H9 (cell line): ENCODE measurements around the gene TBC1D22A. TPM values are rescaled to one million over a fixed set of nuclear protein-coding genes. Genes with fewer than 3 reads are reported as not detected.

Source experiments
- DNase-seq: peaks from one replicate; pipeline ENCODE4 v3.0.0-alpha.2; 2017
- H2AFZ ChIP-seq: one replicate; pipeline ENCODE4 v1.6.1; 2013; ENCODE audit warnings: mild to moderate bottlenecking, low read length, control low read depth, moderate library complexity
- H2AK5ac ChIP-seq: 2 replicates; pipeline ENCODE4 v1.6.1; 2013; ENCODE audit warnings: low read length, control low read depth, mixed read lengths; ENCODE audit not compliant: insufficient read length
- H2BK120ac ChIP-seq: one replicate; pipeline ENCODE4 v1.6.1; 2013; ENCODE audit warnings: low read depth, mild to moderate bottlenecking, low read length, control low read depth, inconsistent platforms; ENCODE audit not compliant: poor library complexity, severe bottlenecking
- H2BK12ac ChIP-seq: 2 replicates; pipeline ENCODE4 v1.6.1; 2013; ENCODE audit warnings: low read length, control low read depth, mixed read lengths, low read depth; ENCODE audit not compliant: insufficient read length
- H2BK15ac ChIP-seq: 2 replicates; pipeline ENCODE4 v1.6.1; 2013; ENCODE audit warnings: low read depth, low read length, control low read depth
- H2BK20ac ChIP-seq: one replicate; pipeline ENCODE4 v1.6.1; 2013; ENCODE audit warnings: low read depth, mild to moderate bottlenecking, low read length, control low read depth, inconsistent platforms; ENCODE audit not compliant: poor library complexity, severe bottlenecking
- H2BK5ac ChIP-seq: 2 replicates; pipeline ENCODE4 v1.6.1; 2013; ENCODE audit warnings: low read length, control low read depth, mixed read lengths; ENCODE audit not compliant: insufficient read length
- H3K14ac ChIP-seq: 2 replicates; pipeline ENCODE4 v1.6.1; 2013; ENCODE audit warnings: low read length, control low read depth; ENCODE audit not compliant: insufficient read depth
- H3K18ac ChIP-seq: 2 replicates; pipeline ENCODE4 v1.6.1; 2013; ENCODE audit warnings: low read depth, mild to moderate bottlenecking, mixed read lengths, low read length, control low read depth; ENCODE audit not compliant: insufficient read length
- H3K23ac ChIP-seq: 2 replicates; pipeline ENCODE4 v1.6.1; 2013; ENCODE audit warnings: low read length, control low read depth, mixed read lengths, low read depth; ENCODE audit not compliant: insufficient read length
- H3K23me2 ChIP-seq: 2 replicates; pipeline ENCODE4 v1.6.1; 2013; ENCODE audit warnings: low read depth, mild to moderate bottlenecking, mixed read lengths, low read length, control low read depth; ENCODE audit not compliant: insufficient read length, poor library complexity, severe bottlenecking
- H3K27ac ChIP-seq: 2 replicates; pipeline ENCODE4 v1.5.1; 2013; ENCODE audit warnings: low read length, control low read depth, mixed read lengths, low read depth; ENCODE audit not compliant: insufficient read length
- H3K27me3 ChIP-seq: 2 replicates; pipeline ENCODE4 v1.6.1; 2013; ENCODE audit warnings: low read length, control low read depth, inconsistent platforms; ENCODE audit not compliant: insufficient read depth
- H3K4ac ChIP-seq: 2 replicates; pipeline ENCODE4 v1.6.1; 2013; ENCODE audit warnings: low read depth, mild to moderate bottlenecking, control low read depth, inconsistent platforms, low read length, moderate library complexity
- H3K4me1 ChIP-seq: 2 replicates; pipeline ENCODE4 v1.6.1; 2013; ENCODE audit warnings: low read length, control low read depth, inconsistent platforms; ENCODE audit not compliant: insufficient read depth
- H3K4me2 ChIP-seq: 2 replicates; pipeline ENCODE4 v1.6.1; 2013; ENCODE audit warnings: low read length, control low read depth, mixed read lengths; ENCODE audit not compliant: insufficient read length, insufficient read depth
- H3K56ac ChIP-seq: 2 replicates; pipeline ENCODE4 v1.6.1; 2013; ENCODE audit warnings: low read depth, mild to moderate bottlenecking, mixed read lengths, low read length, control low read depth; ENCODE audit not compliant: insufficient read length
- H3K79me1 ChIP-seq: 2 replicates; pipeline ENCODE4 v1.6.1; 2013; ENCODE audit warnings: low read depth, mild to moderate bottlenecking, moderate library complexity, low read length, control low read depth, inconsistent platforms; ENCODE audit not compliant: insufficient read depth, poor library complexity, severe bottlenecking
- H3K79me2 ChIP-seq: 2 replicates; pipeline ENCODE4 v1.6.1; 2013; ENCODE audit warnings: low read length, control low read depth, inconsistent platforms; ENCODE audit not compliant: insufficient read depth
- H3K9ac ChIP-seq: 2 replicates; pipeline ENCODE4 v1.6.1; 2013; ENCODE audit warnings: low read length, control low read depth, mixed read lengths; ENCODE audit not compliant: insufficient read length; ENCODE audit errors: extremely low read depth
- H3K9me3 ChIP-seq: one replicate; pipeline ENCODE4 v1.6.1; 2013; ENCODE audit warnings: low read depth, low read length, inconsistent platforms; ENCODE audit not compliant: control insufficient read depth
- H3T11ph ChIP-seq: one replicate; pipeline ENCODE4 v1.6.1; 2013; ENCODE audit warnings: mild to moderate bottlenecking, low read length, control low read depth, inconsistent platforms
- H4K20me1 ChIP-seq: one replicate; pipeline ENCODE4 v1.6.1; 2013; ENCODE audit not compliant: control insufficient read depth, insufficient read length, insufficient read depth
- H4K5ac ChIP-seq: 2 replicates; pipeline ENCODE4 v1.6.1; 2013; ENCODE audit warnings: low read depth, mild to moderate bottlenecking, mixed read lengths, low read length, control low read depth; ENCODE audit not compliant: insufficient read length
- H4K8ac ChIP-seq: replicated peaks from 2 replicates; pipeline ENCODE4 v1.6.1; 2013; ENCODE audit warnings: low read length, control low read depth, mixed read lengths, low read depth; ENCODE audit not compliant: insufficient read length
- H4K91ac ChIP-seq: 2 replicates; pipeline ENCODE4 v1.6.1; 2013; ENCODE audit warnings: low read depth, mild to moderate bottlenecking, moderate library complexity, mixed read lengths, low read length, control low read depth; ENCODE audit not compliant: insufficient read length
- H3K27ac Mint-ChIP-seq, 3 experiments: 2 replicates in 2 of 3; 3 replicates in 1 of 3; pipeline ENCODE4 v1.8.0; 2020 to 2021; ENCODE audit warnings: mixed read lengths in 3 of 3, mild to moderate bottlenecking in 1 of 3, moderate library complexity in 1 of 3
- H3K27me3 Mint-ChIP-seq: 2 replicates; pipeline ENCODE4 v1.8.0; 2021; ENCODE audit warnings: low read depth, mild to moderate bottlenecking, moderate library complexity, mixed read lengths
- H3K36me3 Mint-ChIP-seq, 3 experiments: 2 replicates in 2 of 3; 3 replicates in 1 of 3; pipeline ENCODE4 v1.8.0; 2020 to 2021; ENCODE audit warnings: low read depth in 3 of 3, mixed read lengths in 3 of 3; ENCODE audit not compliant: insufficient read depth in 1 of 3
- H3K4me1 Mint-ChIP-seq, 2 experiments: 2 replicates each; pipeline ENCODE4 v1.8.0; 2020; ENCODE audit warnings: mixed read lengths in 2 of 2
- H3K4me3 Mint-ChIP-seq, 2 experiments: 2 replicates in 1 of 2; 3 replicates in 1 of 2; pipeline ENCODE4 v1.8.0; 2020 to 2021; ENCODE audit warnings: mild to moderate bottlenecking in 2 of 2, mixed read lengths in 2 of 2, moderate library complexity in 1 of 2
- H3K9me3 Mint-ChIP-seq, 2 experiments: 2 replicates in 1 of 2; 3 replicates in 1 of 2; pipeline ENCODE4 v1.8.0; 2020; ENCODE audit warnings: mild to moderate bottlenecking in 2 of 2, mixed read lengths in 2 of 2, moderate library complexity in 1 of 2
- CTCF ChIP-seq: fragments of 200-600 bp; sonication (generic); conservative IDR thresholded peaks from 3 replicates; pipeline ENCODE4 v1.8.0; 2021; ENCODE audit warnings: antibody characterized with exemption, mild to moderate bottlenecking
- WGBS: extraction: QIAGEN DNeasy Blood & Tissue Kit; methylation state at CpG from one replicate; pipeline ENCODE4 v1.1.7; 2013; ENCODE audit warnings: missing lambda C conversion rate, low lambda C conversion rate, mixed read lengths; ENCODE audit not compliant: insufficient read length; ENCODE audit errors: extremely low coverage; 5-methylcytosine and 5-hydroxymethylcytosine counted together
- total RNA-seq: library from RNA; stranded (reverse); gene quantifications from 2 replicates; pipeline ENCODE4 v1.2.1, GENCODE V29; 2021

Gene TBC1D22A
- total RNA-seq, 1 experiment from 2014 or later, result 20.8 TPM

- H3K4me1 Mint-ChIP-seq, result peaks cover 33 to 34% of the 10 kb centered on the region in 2 experiments
- H3K9me3 ChIP-seq, result no peaks in the 10 kb centered on the region
These were observed 261.4 kb downstream of the TBC1D22A start for GRCh38 chr22:47023871-47024270.

More at GRCh38 chr22:47023871-47024270, 261.4 kb downstream of the TBC1D22A start:
- Histone ChIP-seq H3K18ac (no peak overlapping the region), H3K4ac (no peak overlapping the region), H2BK12ac (no peak overlapping the region), H2AK5ac (no peak overlapping the region), H3K9ac (no peak overlapping the region), H3K79me1 (no peaks in the 10 kb centered on the region), H3K23me2 (no peaks in the 10 kb centered on the region), H2BK20ac (no peak overlapping the region), H4K8ac (no peak overlapping the region), H3K79me2 (no peaks in the 10 kb centered on the region), H3K27ac (no peak overlapping the region), H3K4me1 (peaks cover 3% of the 10 kb centered on the region; the same call in 1 of the 2 replicates), H3K14ac (no peak overlapping the region), H2BK120ac (no peak overlapping the region), H4K5ac (no peak overlapping the region), H3K56ac (no peak overlapping the region), H4K91ac (no peak overlapping the region), H2BK15ac (no peak overlapping the region), H3T11ph (no peak overlapping the region), H4K20me1 (no peaks in the 10 kb centered on the region), H3K4me2 (no peak overlapping the region), H3K27me3 (no peaks in the 10 kb centered on the region), H2BK5ac (no peak overlapping the region), H2AFZ (no peak overlapping the region), H3K23ac (no peak overlapping the region)
- no CpG with 5 or more reads among the region's 13 CpGs for WGBS
- Mint-ChIP-seq H3K27me3 (peaks cover 5% of the 10 kb centered on the region), H3K9me3 (peaks cover 21 to 22% of the 10 kb centered on the region in 2 experiments), H3K36me3 (peaks cover 15 to 34% (median 29%) of the 10 kb centered on the region in 3 experiments; a peak in 6 of 7 replicates), H3K4me3 (no peak overlapping the region), H3K27ac (no peak overlapping the region)
- no peak for DNase-seq
- TF ChIP-seq CTCF, result no peak
